NT2/D1 (cell line): Measurements from ENCODE around the gene TRIM71.

Experiments
- SUZ12 ChIP-seq: IDR thresholded peaks from 2 replicates; pipeline ENCODE4 v1.6.1; 2011; ENCODE audit not compliant: insufficient read length, insufficient read depth; ENCODE audit errors: extremely low read depth
- ZNF274 ChIP-seq: IDR thresholded peaks from 2 replicates; pipeline ENCODE4 v1.6.1; 2011; ENCODE audit warnings: mild to moderate bottlenecking, low read depth, low read length

DNA sequence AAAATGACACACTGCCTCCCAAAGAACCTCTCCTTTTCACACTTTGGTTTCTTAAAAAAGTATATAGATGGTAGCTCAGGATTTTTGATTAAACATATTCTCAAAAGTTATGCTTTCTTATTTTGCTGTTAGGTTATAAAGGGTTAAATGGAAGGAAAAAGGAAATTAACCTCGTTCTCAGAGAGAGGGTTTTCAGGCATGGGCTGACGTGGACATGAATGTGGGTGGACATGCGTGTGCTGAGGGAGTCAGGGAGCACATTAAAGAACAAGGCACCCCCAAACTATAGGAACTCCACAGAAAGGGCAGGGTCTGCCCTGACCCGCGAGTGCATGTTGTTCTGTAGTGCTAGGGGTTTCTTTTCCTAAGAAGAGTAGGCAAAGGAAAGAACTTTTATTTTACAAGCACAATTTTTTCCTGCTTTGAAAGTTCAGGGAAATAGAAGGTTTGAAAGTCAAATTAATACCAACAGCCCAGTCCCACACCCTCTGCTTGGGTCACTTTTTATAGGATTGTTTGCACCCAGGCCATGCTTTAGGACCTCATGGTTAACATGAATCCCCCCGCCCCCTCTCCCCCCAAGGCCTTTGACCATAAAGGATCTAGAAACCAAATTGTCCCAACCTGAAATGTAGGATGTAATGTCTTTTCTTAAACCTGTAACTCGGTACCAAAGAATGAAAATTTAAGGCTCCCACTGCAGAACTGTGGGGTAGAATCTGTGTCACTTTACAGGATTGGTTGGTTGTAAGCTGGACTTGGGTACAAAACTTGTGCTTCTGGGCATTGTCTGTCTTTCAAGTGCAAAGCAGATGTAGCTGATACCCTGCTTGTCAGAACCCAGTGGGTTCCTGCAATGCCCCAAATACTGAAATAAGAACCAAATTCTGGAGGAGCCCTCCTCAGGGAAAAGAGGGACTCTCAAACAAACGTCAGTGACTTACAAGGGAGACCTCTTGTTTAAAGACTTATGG is 75.1 kb downstream of the TRIM71 start:
- TF ChIP-seq ZNF274 (no peak), SUZ12 (no peak)
